Measurements from ENCODE around the gene EPC1. TPM values are rescaled to one million over a fixed set of nuclear protein-coding genes. Genes with fewer than 3 reads are reported as not detected.

Gene EPC1
- total and polyA plus RNA-seq, 10 of the 15 experiments (the other 5 are each of a cell fraction or from before 2014, with no cell fraction given): 6.8 to 59.2 (median 19.4) TPM

DNA sequence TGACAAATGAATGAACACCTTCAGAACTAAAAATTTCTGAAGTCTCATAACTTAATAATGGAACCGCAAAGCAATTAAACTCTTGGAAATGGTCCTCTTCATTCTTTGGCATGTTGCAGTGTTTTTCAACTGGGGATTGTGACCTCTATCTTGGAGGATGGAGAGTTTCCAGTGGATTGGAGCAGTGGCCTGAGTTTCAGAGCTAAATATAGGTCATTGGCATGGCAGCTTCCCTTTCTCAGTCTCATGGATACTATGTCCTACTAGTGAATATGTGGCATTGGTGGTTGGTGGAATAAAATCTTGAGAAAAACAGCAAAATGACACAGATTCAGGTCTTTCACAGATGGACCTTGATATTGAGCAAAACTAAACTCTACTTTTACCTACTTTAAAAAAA, 24.1 kb upstream of the EPC1 start:
- CTCF ChIA-PET: interaction anchor here (0.7 to 5.6 kb wide), 11 partner anchors 11 to 638 kb away, joined by 3 to 82 read pairs (median 5); no protein-coding TSS in a partner anchor
- Histone ChIP-seq H3K27me3 (replicated peaks in 1 of 2; ENCODE audit: control insufficient read depth in 2 of 2, insufficient read depth in 2 of 2, low read length in 1 of 2) (no peaks in the 10 kb centered on the region), H2AFZ (ENCODE audit: control insufficient read depth, low read depth, low read length) (no peak overlapping the region), H3K36me3 (ENCODE audit: control insufficient read depth in 2 of 2, insufficient read depth in 2 of 2, low read length in 1 of 2) (no peaks in the 10 kb centered on the region), H3K4me3 (no peak overlapping the region), H4K20me1 (ENCODE audit: control insufficient read depth, insufficient read depth) (no peaks in the 10 kb centered on the region; the same call in 1 of the 2 replicates), H3K9me3 (replicated peaks; ENCODE audit: control insufficient read depth, insufficient read depth, low read length) (peaks cover 1% of the 10 kb centered on the region; the same call in 1 of the 3 replicates), H3K27ac (ENCODE audit: control insufficient read depth, insufficient read depth) (no peak overlapping the region), H3K4me2 (ENCODE audit: control insufficient read depth, insufficient read depth) (no peak overlapping the region), H3K4me1 (ENCODE audit: control insufficient read depth, insufficient read depth, low read length) (no peaks in the 10 kb centered on the region), H3K79me2 (ENCODE audit: control insufficient read depth, insufficient read depth, low read length) (peaks cover 33% of the 10 kb centered on the region), H3K9ac (ENCODE audit: control insufficient read depth, insufficient read depth, low read length) (no peak overlapping the region)
- RAD21 ChIA-PET (ENCODE audit: unreplicated experiment): interaction anchor here (1.0 to 3.6 kb wide), 4 partner anchors 8 to 115 kb away, joined by 3 to 15 read pairs (median 8); no protein-coding TSS in a partner anchor
- 100% methylated on average over 1 of the region's 1 CpG for WGBS (ENCODE audit: insufficient coverage, insufficient replicate concordance, low lambda C conversion rate, missing lambda C conversion rate)
- no TSS peak for BruUV-seq (replicated peaks)
- FAIRE-seq (no peak), ATAC-seq (no peak), DNase-seq (ENCODE audit: low read depth, low spot score) (no peak)
- SMC1A ChIA-PET (ENCODE audit: uncharacterized antibody, unreplicated experiment): interaction anchor here (0.7 to 5.5 kb wide), 8 partner anchors 10 to 179 kb away, joined by 3 to 36 read pairs (median 7); no protein-coding TSS in a partner anchor
- POLR2A ChIA-PET: interaction anchor here (0.6 to 1.2 kb wide), 3 partner anchors 18 to 27 kb away, joined by 3 to 6 read pairs (median 5); no protein-coding TSS in a partner anchor
- intact Hi-C loops (cut with micrococcal nuclease; ENCODE audit: unreplicated experiment): loop anchor here (5.0 to 10.0 kb wide), 2 partner anchors 446 to 636 kb away; partner anchors contain the start of gene ARHGAP12
- in situ Hi-C loops (cut with MboI): loop anchor here (10.0 kb wide), 2 partner anchors 116 to 316 kb away; partner anchors contain the start of gene KIF5B
- TF ChIP-seq E2F4 (IDR thresholded peaks at IDR 0.05; ENCODE audit: low read depth, low read length): no peak
- TF ChIP-seq, protein P1, sequence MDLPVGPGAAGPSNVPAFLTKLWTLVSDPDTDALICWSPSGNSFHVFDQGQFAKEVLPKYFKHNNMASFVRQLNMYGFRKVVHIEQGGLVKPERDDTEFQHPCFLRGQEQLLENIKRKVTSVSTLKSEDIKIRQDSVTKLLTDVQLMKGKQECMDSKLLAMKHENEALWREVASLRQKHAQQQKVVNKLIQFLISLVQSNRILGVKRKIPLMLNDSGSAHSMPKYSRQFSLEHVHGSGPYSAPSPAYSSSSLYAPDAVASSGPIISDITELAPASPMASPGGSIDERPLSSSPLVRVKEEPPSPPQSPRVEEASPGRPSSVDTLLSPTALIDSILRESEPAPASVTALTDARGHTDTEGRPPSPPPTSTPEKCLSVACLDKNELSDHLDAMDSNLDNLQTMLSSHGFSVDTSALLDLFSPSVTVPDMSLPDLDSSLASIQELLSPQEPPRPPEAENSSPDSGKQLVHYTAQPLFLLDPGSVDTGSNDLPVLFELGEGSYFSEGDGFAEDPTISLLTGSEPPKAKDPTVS (IDR thresholded peaks at IDR 0.05; ENCODE audit: low read depth, low read length): no peak

All from GM12878 (cell line).